Measurements from ENCODE around the gene NTHL1.

GRCh38 chr16:2056077-2056476 lies 8.4 kb upstream of the NTHL1 start:
- TF ChIP-seq CTCF (IDR thresholded peaks at IDR 0.05), result no peak
- TF ChIP-seq ZFX (IDR thresholded peaks at IDR 0.05; ENCODE audit: borderline replicate concordance), result no peak
